ENCODE results near the gene C1QBP. TPM values are rescaled to one million over a fixed set of nuclear protein-coding genes. Genes with fewer than 3 reads are reported as not detected.

Gene C1QBP
- total RNA-seq, 1 donor from 2014 or later, result 96.4 TPM

DNA sequence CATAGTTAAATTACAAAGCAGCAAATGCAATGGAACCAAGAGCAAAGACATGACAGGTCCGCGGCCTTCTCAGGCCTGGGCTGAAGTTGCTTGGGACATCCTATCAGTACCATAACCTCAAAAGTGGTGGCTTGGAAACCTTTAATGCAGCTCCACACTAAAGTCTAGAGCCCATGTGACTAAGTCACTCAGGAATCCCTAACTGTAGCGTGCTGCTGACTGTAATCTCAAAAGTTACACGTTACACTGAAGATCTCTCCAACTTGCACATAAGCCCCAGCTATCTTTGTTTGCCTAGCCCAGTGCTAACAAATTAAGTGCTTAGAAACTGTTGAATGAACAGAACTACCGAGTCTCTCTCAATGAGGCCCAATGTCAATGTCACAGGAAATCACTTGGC, 47.3 kb downstream of the C1QBP start:
- H3K36me3 Mint-ChIP-seq, result peaks cover 53% of the 10 kb centered on the region
- TF ChIP-seq, protein P1, sequence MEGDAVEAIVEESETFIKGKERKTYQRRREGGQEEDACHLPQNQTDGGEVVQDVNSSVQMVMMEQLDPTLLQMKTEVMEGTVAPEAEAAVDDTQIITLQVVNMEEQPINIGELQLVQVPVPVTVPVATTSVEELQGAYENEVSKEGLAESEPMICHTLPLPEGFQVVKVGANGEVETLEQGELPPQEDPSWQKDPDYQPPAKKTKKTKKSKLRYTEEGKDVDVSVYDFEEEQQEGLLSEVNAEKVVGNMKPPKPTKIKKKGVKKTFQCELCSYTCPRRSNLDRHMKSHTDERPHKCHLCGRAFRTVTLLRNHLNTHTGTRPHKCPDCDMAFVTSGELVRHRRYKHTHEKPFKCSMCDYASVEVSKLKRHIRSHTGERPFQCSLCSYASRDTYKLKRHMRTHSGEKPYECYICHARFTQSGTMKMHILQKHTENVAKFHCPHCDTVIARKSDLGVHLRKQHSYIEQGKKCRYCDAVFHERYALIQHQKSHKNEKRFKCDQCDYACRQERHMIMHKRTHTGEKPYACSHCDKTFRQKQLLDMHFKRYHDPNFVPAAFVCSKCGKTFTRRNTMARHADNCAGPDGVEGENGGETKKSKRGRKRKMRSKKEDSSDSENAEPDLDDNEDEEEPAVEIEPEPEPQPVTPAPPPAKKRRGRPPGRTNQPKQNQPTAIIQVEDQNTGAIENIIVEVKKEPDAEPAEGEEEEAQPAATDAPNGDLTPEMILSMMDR (IDR thresholded peaks at IDR 0.05; ENCODE audit: unreplicated experiment), result no peak
- no peak overlapping the region for H3K27ac Mint-ChIP-seq
- H3K9me3 Mint-ChIP-seq, result no peaks in the 10 kb centered on the region
- no peaks in the 10 kb centered on the region for H3K4me1 Mint-ChIP-seq
- no peaks in the 10 kb centered on the region for H3K27me3 Mint-ChIP-seq (ENCODE audit: low read depth)
- no peak for DNase-seq (ENCODE audit: low spot score in 2 of 2, unreplicated experiment in 2 of 2)
- H3K4me3 Mint-ChIP-seq, result no peak overlapping the region

Other genes starting within 250 kb of the C1QBP start
- gene ZNF594, start 247.3 kb downstream of the C1QBP start, total RNA-seq, result 18.3 to 21.0 TPM (median 18.9 TPM) in 3 replicates
- not detected in 3 replicates for gene SCIMP, start 204.3 kb downstream of the C1QBP start, total RNA-seq
- gene RABEP1, start 156.9 kb downstream of the C1QBP start, total RNA-seq, result 46.1 to 50.9 TPM (median 46.6 TPM) in 3 replicates
- gene NUP88, start 19.5 kb downstream of the C1QBP start, total RNA-seq, result 61.7 to 67.6 TPM (median 66.3 TPM) in 3 replicates
- 95.9 to 103 TPM (median 97.8 TPM) in 3 replicates for gene RPAIN, start 19.0 kb downstream of the C1QBP start, total RNA-seq
- gene DHX33, start 29.8 kb upstream of the C1QBP start, total RNA-seq, result 27.3 to 28.4 TPM (median 27.4 TPM) in 3 replicates
- gene DERL2, start 47.0 kb upstream of the C1QBP start, total RNA-seq, result 69.5 to 70.6 TPM (median 69.9 TPM) in 3 replicates
- gene MIS12, start 47.4 kb upstream of the C1QBP start, total RNA-seq, result 22.9 to 23.0 TPM (median 23.0 TPM) in 3 replicates
- 36.2 to 37.1 TPM (median 36.5 TPM) in 3 replicates for gene NLRP1, start 145.4 kb upstream of the C1QBP start, total RNA-seq

Data from mesothelial cell of epicardium (in vitro differentiated cells).